Nephron (organoid): ENCODE measurements around the gene ATXN7L2.

ENCODE experiments used
- H3K27ac Mint-ChIP-seq, 3 experiments: 2 replicates each; pipeline ENCODE4 v1.8.0; 2020; ENCODE audit warnings: mixed read lengths in 3 of 3, mild to moderate bottlenecking in 2 of 3, moderate library complexity in 1 of 3
- H3K27me3 Mint-ChIP-seq: 2 replicates; pipeline ENCODE4 v1.8.0; 2021; ENCODE audit warnings: low read depth, mild to moderate bottlenecking, moderate library complexity, mixed read lengths
- H3K36me3 Mint-ChIP-seq: 2 replicates; pipeline ENCODE4 v1.8.0; 2020; ENCODE audit warnings: low read depth, mixed read lengths
- H3K4me1 Mint-ChIP-seq: 2 replicates; pipeline ENCODE4 v1.8.0; 2020; ENCODE audit warnings: mixed read lengths
- H3K4me3 Mint-ChIP-seq, 3 experiments: 2 replicates each; pipeline ENCODE4 v1.8.0; 2020; ENCODE audit warnings: mild to moderate bottlenecking in 3 of 3, mixed read lengths in 3 of 3, moderate library complexity in 2 of 3
- H3K9me3 Mint-ChIP-seq: 2 replicates; pipeline ENCODE4 v1.8.0; 2020; ENCODE audit warnings: mixed read lengths
- CTCF ChIP-seq, 3 experiments: fragments of 200-600 bp; sonication (generic); IDR thresholded peaks; one replicate each; pipeline ENCODE4 v1.5.0; 2021; ENCODE audit warnings: antibody characterized with exemption in 3 of 3; ENCODE audit not compliant: unreplicated experiment in 3 of 3

ATXN7L2 gene

GRCh38 chr1:109541102-109541501, 57.4 kb downstream of the ATXN7L2 start:
- H3K27me3 Mint-ChIP-seq = peaks cover 8% of the 10 kb centered on the region
- H3K4me1 Mint-ChIP-seq = peaks cover 18% of the 10 kb centered on the region
- H3K36me3 Mint-ChIP-seq = no peaks in the 10 kb centered on the region
- no peak overlapping the region for H3K27ac Mint-ChIP-seq
- H3K9me3 Mint-ChIP-seq = no peaks in the 10 kb centered on the region
- H3K4me3 Mint-ChIP-seq = no peak overlapping the region
- TF ChIP-seq CTCF (IDR thresholded peaks at IDR 0.05; ENCODE audit: unreplicated experiment in 3 of 3) = no peak
